Suppressor macrophage treated with lipopolysaccharide for 1 hour (primary cell): ENCODE data around the gene SRD5A1.

Experiments used
- DNase-seq, 3 donors: peaks; one replicate each; pipeline ENCODE4 v3.0.0-alpha.2; 2020 to 2022

The SRD5A1 gene

DNA sequence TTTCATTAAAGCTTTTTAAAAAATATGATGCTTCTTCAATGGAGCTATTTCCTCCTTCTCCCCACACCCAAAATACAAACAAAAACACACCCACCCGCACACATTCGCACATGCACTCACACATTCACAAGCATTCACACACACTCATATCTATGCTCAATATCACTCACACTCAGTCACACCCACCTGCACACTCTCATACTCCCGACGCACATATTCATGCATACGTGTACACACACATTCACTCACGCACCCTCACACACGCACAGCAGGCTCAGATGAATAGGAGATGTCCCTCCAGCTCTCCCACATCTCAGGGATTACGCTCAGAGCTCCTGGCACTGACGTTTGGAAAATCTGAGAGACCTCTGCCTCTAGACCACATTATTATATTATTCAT is 54.3 kb downstream of the SRD5A1 start:
- DNase-seq = no peak

DNA sequence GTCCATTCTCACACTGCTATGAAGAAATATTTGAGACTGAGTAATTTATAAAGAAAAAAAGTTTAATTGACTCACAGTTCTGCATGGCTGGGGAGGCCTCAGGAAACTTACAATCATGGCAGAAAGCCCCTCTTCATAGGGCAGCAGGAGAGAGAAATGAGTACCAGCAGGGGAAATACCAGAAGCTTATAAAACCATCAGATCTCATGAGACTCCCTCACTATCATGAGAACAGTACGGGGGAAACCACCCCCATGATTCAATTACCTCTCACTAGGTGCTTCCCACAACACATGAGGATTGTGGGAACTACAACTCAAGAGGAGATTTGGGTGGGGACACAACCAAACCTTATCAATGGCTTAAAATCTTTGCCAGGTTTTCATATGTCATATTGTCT is 59.7 kb downstream of the SRD5A1 start:
- peak; percentile 47 to 76 (median 62) for DNase-seq

DNA sequence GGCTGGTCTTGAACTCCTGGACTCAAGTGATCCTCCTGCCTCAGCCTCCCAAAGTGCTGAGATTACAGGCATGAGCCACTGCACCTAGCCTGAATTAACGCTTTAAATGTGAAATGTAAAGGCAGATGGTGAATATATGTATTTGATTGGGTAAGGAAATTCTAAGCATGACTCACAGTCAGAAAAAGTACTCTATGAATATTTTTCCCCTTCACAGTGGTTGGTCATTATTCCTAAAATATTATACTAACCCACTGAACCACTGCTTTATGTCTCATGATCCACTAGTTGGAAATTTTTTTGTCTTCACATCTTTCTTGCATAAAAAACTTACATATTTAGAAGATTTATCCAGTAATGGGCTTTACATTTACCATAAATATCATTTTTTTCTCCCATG is 65.5 kb downstream of the SRD5A1 start:
- peak in 2 of 3 donors; percentile 56 to 70 for DNase-seq

DNA sequence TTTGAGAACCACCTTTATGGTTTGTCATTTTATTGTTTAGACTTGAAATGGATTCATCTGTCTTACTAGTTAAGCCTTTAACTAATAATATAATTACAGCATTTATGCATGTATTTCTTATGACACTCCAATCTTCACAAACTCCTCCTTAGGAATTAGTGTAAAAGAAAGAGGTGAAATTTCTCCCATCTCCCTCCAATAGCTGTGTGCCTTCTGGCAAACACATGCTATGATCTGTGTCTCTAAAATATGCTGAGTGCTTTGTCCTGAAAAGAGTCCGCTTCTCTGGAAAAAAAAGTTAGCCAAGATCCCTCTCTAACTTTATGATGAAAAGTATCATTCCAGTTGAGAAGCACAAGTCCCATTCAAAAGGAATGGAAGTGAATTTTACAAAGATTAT is 66.1 kb downstream of the SRD5A1 start:
- no peak for DNase-seq

DNA sequence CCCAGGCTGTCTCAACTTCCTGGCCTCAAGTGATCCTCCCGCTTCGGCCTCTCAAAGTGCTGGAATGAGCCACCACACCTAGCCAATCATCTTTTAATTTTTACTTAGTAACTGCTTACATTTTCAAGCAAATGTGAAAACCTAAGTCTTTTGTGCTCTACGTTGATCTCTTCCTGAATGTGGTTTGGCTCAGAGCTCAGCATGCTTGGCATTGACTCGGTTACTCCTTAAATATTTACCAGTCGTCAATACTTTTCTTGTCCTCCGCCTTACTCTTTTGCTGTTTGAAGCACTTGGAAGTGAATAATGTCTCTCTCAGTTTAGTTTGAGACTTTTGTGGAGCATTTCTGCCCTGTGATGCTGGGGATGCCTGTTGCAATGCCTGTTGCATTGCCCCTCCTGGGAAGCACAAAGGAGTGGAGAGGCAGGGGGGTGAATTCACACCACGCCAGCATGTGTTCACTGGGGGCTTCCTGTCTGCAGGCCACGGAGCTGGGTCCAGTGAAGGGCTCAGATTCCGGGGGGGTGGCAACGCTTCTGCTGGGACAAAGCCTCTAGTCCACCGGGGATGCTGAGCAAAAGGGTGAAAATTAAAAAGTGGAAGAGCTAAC is 66.9 kb downstream of the SRD5A1 start:
- DNase-seq = no peak

DNA sequence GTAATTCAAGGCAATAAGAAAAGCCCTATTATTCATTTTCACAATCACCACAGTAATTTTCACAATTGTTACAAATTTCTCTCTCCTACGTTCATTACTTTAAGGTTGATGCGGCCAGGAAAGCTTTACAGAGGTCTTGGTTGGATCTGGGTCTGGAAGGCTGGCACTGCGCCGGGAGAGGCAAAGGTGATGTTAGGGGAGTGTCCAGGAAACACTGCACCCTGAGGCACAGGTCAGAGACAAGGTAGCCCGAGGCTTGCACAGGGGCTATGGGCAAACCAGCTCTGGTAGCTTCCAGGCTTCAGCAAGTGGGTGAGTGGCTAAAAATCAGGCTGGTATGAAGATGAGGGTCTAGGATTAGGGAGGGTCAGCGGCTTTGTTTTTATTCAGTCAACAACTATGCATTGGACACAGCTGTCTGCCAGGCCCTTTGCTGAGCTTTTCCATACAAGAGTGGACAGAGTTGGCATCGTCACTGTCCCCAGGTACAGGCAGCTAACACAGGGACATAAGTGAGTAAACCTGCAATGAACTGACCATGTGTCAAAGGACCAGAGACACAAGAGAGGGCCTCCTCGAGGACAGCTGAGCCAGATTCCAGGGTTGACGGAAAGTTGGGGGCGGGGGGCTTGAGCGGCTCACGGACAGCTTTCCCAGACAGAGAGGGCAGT is 67.6 kb downstream of the SRD5A1 start:
- no peak for DNase-seq

DNA sequence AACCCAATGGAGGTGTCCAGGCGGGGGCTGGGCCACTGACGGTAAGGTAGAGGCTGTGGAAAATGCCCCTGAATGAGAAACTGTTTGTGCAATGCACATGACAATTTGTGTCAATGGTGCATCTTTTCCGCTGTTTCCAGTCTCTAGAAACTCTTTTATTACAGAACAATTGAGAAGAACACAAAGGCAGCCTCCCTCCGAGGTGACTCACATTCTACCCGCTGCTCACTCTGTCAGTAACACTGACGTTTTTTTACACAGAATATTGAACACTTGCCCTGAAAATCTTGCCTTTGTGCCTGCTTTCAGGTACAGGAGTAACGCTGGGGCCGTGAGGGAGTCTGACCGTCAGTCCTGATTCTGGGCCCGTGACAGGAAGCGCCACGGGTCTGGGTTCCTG is 68.3 kb downstream of the SRD5A1 start:
- DNase-seq = no peak

DNA sequence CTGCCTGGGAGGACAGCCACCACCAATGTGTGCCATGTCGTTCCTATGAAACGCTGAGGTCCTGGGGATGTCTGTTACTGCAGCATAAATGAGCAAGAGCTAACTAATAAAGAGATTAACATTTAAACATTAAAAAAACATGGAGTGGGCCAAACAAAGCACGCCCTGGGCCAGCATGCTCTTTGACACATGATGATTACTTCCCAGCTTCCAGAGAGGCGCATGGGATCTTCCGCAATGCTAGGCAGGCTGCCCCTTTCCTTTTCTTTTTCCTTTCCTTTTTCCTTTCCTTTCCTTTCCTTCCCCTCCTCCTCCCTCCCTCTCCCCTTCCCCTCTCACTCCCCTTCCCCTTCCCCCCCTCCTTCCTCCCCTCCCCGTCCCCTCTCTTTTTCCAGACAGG is 69.4 kb downstream of the SRD5A1 start:
- no peak for DNase-seq

DNA sequence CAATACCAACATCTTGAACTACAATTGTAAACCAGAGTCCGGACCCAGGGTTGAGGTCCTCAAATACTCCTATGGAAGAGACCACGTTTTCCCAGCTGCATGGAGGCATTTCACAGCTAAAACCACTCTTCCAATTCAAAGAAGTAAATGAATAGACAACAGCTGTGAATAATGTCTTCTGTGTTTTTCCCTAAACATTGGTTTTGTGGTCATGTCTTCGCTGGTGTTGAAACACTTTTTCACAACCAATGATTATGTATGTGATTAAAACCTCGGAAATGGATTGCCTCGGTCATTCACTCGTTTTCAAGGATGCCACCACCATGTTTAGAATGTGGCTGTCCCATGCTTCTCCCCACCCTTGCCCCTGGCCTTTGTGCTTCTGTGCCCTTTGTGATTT is 70.6 kb downstream of the SRD5A1 start:
- DNase-seq = peak in 2 of 3 donors; percentile 45 to 51

DNA sequence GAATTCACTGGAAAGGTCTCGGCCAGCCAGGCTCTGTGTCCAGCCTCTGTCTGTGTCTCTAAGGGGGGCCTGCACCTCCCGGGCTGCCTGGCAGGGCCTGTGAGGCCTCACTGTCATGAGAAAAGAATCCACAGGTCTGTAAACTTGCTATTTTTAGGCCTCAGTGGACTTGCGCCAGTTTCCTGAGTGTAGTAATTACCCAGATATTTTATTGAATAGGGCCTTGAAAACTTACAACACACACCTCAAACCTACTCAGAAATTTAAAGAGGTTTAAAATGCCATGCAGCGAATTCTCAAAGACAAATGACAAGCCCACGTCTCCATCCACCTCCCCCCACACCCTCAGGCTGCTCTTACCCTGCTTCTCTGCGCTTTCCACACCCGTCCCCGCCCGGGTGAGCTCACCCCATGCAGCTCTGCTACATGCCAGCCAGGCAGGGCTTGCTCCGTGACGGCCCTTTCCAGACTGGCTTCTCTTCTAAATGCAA is 71.2 kb downstream of the SRD5A1 start:
- no peak for DNase-seq

DNA sequence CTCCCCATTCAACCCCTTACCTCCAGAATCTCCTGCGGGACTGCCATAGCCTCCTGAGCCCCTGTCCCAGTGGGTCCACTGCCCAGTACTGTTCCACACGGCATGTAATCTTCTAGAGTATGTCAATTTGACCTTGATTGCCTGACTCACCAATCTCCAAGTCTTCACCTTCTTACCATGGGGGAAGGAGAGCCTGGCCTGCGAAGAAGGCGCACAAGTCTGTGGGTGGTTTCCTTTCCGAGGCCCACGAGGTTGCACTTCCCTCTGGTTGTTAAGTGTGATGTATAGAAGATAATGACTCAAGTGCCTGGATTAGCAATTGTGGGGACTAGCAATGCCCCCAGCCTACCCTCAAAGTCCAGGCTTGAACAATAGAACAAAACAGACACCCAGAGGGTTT is 71.8 kb downstream of the SRD5A1 start:
- DNase-seq = peak; percentile 91 to 93 (median 93)

DNA sequence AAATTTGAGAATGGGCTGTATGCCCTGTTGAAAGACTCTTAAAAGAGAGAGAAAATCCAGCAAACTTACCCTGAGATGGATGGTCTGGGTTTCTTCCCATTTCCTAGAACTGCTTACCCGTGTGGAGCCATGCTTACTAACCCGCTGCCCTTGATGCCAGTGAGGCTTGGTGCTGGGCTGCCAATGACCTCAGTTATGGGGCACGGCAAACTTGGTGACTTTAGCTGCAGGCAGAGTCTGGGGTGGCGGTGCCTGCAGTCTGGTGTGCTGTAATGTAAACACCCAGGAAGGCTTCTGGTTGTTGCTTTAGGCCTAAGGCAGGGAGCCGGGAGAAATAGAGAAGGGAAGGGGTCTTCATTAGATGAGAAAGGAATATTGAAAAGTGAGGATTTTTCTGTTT is 72.7 kb downstream of the SRD5A1 start:
- DNase-seq = no peak

DNA sequence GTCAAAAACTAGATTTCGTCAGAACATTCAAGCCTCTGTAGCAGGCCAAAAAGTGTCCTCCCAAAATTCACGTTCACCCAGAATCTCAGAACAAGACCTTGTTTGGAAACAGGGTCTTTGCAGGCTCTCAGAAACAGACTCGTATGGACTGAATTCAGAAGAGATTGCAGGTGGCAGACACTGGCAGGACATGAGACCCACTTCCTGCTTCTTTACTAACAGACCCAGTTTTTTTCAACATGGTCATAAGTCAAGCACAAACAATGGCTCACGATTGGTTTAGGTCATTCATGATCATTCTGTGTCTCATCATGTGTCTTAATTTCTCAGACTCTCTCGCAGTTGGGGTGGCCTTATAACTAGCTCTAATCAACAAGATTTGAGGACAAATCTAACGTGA is 74.6 kb downstream of the SRD5A1 start:
- no peak for DNase-seq

DNA sequence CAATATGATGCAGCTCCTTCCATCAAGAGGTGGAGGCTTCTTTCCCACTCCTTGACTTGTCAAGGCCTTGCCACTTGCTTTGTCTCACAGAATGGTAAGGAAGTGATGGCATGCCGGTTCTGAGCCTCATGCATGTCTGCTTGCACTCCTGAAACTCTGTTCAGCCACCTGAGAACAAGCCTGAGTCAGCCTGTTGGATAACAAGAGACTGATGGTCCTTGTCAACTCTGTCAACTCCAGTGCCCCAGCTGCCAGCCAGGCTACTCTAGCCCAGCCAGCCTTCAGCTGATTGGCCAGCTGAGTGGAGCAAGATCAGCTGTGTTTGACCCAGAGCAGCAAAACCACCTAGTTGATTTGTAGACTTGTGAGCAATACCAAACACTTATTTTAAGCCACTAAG is 75.6 kb downstream of the SRD5A1 start:
- no peak for DNase-seq

DNA sequence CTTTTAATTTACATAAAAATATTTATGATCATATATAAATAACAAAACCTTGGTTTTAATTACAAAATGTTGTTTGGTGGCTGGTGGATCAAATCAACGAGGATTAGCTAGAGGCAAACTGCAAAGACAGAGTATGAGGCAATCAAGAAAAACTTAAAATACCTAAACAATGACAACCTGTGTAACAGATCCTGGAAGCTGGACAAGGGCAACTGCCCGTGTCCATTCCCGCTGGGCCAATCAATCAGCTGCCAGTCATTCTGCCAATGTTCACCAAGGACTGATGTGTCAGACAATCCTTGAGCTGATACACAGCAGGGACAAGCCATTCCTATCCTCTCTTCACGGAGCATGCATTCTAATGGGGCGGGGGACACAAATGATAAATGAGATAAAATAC is 76.8 kb downstream of the SRD5A1 start:
- no peak for DNase-seq

DNA sequence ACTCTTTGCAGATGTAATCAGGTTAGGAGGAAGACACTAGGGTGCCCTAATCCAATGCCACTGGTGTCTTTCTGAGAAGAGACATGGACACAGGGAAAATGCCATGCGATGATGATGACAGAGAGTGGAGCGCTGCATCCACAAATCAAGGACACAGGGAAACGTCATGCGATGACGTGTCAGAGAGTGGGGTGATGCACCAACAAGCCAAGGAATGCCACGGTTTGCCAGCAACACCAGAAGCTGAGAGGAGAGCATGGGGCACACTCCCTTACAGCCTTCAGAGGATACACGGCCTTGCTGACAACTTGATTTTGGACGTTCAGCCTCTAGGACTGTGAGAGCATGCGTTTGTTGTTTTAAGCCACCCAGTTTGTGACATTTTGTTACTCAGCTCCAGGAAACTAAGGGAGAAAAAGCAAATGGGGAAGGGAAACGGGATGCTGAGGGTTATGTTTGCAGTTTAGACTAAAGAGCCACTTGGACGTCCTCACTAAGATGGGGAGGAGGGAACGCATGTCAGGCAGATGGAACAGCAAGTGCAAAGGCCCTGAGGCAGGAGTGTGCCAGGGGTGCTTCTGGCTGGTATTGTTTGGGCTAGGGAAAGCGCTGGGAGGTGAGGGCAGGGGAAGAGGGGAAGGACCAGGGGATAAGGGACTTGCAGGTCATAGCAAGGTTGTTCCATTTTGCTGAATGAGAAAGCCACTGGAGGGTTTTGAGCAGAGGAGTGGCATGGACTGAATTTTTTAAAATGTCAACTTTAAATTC is 77.5 kb downstream of the SRD5A1 start:
- no peak for DNase-seq

DNA sequence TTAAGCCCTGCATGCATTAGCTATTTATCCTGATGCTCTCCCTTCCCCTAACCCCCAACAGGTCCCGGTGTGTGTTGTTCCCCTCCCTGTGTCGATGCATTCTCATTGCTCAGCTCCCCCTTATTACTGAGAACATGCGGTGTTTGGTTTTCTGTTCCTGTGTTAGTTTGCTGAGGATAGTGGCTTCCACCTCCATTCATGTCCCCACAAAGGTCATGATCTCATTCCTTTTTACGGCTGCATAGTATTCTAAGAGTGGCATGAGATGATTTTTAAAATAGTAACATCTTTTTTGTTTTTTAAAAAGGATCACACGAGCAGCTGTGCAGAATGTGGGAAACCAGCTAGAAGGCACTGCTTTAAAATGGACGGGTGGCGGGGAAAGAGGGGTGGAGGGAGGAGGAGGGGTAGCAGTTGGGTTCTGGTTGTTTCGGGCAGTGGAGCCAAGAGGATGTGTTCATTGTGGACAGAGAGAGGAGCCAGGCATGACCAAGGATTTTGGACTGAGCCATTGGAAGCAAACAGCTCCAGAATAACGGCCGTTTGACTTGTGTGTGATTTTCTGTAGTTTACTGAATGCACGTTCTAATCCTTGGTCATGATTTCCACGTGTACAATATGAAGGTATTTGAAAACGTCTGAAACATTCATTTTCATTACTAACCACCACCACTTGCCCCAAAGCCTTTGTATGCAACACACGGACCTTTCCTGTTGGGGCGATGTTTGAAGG is 78.3 kb downstream of the SRD5A1 start:
- DNase-seq = no peak

DNA sequence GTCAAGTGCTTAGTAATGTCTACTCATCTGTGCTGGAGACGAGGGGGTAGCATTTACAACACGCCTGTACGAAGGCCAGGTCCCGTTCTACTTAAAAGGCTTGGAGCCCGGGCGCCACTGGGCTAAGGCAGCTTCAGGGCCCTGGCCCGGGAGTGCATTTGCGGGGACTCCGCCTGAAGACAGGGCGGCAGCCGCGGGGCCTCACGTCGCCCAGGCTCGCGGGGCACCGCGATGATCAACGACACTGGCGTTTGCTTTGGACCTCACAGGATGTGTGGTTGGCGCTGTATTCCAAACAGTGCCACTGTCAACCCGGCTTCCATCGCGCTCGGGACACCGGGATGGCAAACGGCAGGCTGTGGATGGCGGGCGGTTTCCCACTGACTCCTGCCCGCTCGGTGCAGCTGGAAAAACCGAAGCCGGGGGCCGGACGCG is 78.9 kb downstream of the SRD5A1 start:
- DNase-seq = peak; percentile 57 to 80 (median 65)

DNA sequence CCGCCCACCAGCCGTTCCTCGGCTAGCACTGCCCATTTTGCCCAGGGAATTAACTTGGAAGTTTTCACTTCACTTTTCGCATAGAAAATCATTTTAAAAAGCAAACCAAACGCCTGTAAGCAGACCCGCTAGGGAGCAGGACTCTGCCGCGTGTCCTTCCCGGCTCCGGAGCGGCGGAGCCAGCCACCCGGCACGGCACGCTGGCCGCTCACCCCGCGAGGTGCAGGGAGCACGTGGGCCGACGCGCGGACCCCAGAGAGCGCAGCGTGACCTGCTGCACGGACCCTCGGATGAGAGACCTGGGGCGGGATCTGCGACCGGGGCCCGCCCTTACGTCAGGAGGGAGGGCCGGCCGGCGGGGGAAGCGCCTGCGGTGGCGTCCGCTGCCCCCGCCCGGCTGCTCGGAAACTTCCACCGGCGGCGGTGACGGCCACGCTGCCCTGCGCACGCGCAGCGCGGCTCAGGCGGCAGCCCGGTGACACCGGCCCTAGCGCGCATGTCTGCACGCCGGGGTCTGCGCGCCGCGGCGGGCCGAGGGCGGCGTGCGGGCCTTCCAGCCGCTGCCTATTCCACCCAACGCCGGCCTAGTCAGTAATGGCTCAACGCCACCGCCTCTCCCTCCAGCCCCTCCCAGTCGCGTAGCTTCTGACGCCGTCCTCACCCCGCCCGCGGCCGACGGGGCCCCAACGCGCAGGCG is 79.5 kb downstream of the SRD5A1 start:
- peak; percentile 92 to 97 (median 96) for DNase-seq

DNA sequence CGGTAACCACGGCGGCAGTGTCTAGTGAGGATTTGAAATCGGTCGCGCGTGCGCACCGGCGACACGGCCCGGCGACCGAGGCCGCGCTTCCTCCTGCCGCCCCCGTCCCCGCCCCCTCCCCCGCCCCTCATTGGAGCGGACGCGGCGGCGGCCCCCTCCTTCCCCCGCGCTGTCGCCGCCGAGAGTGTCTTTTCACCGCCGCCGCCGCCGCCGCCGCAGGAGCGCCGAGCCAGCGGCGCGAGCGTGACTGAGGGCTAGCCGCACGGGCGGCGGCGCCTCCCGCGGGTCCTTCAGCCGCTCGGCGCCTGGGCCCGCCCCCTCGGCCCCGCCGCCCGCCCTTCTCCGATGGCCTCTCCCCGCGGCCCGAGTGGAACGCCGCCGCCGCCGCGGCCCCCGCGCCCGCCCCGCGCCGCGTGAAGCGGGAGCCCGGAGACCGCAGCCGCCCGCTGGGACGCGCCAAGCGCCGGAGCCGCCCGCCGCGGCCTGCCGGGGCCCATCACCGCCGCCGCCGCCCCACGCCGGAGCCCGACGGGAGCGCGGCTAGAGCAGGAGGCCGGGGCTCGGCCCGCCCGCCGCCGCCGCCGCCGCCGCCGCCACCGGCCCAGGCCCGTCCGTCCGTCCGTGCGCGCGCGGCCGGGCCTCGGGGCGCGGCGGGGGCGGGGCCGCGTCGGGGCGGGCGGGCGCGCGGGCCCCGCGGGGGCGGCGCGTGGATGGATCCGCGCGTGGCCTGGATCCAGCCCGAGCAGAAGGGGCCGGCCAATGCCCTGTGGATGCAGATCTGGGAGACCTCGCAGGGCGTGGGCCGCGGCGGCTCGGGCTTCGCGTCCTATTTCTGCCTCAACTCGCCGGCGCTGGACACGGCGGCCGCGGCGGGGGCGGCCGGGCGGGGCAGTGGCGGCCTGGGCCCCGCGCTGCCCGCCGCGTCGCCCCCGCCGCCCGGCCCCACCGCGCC is 80.3 kb downstream of the SRD5A1 start, which contains the start of gene TENT4A:
Gene TENT4A (plus strand): TSS at position 159 of the 952 bp plus-strand sequence. CDS start 552 bp downstream, at position 711.
- peak; percentile 50 to 99 (median 99) for DNase-seq
